GM23338 (cell line): Measurements from ENCODE around the gene DEFB131B. TPM values are rescaled to one million over a fixed set of nuclear protein-coding genes. Genes with fewer than 3 reads are reported as not detected.

Experiments
- ATAC-seq: fragments of 200-7000 bp; cut with Tn5 transposase; 3 replicates; pipeline ENCODE4 v1.9.1; 2020
- DNase-seq: peaks from one replicate; pipeline ENCODE4 v3.0.0-alpha.2; 2015; ENCODE audit warnings: low spot score
- H2AFZ ChIP-seq: fragments of 200-600 bp; sonication (generic); 2 replicates; pipeline ENCODE4 v1.8.0; 2016; ENCODE audit warnings: antibody characterized with exemption, mild to moderate bottlenecking, moderate library complexity
- H3F3A ChIP-seq: fragments of 200-600 bp; sonication (generic); replicated peaks from 2 replicates; pipeline ENCODE4 v1.8.0; 2017; ENCODE audit warnings: antibody characterized with exemption, mixed run types, low read depth
- H3K27ac ChIP-seq: fragments of 200-600 bp; sonication (generic); 2 replicates; pipeline ENCODE4 v1.6.1; 2016; ENCODE audit warnings: low read depth
- H3K27me3 ChIP-seq: fragments of 200-600 bp; sonication (generic); 2 replicates; pipeline ENCODE4 v1.8.0; 2016; ENCODE audit warnings: mild to moderate bottlenecking, mixed run types, moderate library complexity; ENCODE audit not compliant: insufficient read depth
- H3K36me3 ChIP-seq: fragments of 200-600 bp; sonication (generic); 2 replicates; pipeline ENCODE4 v1.8.0; 2016; ENCODE audit warnings: mild to moderate bottlenecking; ENCODE audit not compliant: insufficient read depth
- H3K4me1 ChIP-seq: fragments of 200-600 bp; sonication (generic); 2 replicates; pipeline ENCODE4 v1.8.0; 2016; ENCODE audit warnings: mild to moderate bottlenecking, moderate library complexity; ENCODE audit not compliant: insufficient read depth
- H3K4me2 ChIP-seq: fragments of 200-600 bp; sonication (generic); 2 replicates; pipeline ENCODE4 v1.7.1; 2017; ENCODE audit warnings: mixed run types
- H3K4me3 ChIP-seq: fragments of 200-600 bp; sonication (generic); 2 replicates; pipeline ENCODE4 v1.6.1; 2016; ENCODE audit warnings: mixed run types
- H3K79me2 ChIP-seq: fragments of 200-600 bp; sonication (generic); replicated peaks from 2 replicates; pipeline ENCODE4 v1.8.0; 2017; ENCODE audit warnings: mild to moderate bottlenecking; ENCODE audit not compliant: insufficient read depth
- H3K9me2 ChIP-seq: fragments of 200-600 bp; sonication (generic); 2 replicates; pipeline ENCODE4 v1.8.0; 2017; ENCODE audit not compliant: insufficient read depth
- H4K20me1 ChIP-seq: fragments of 200-600 bp; sonication (generic); replicated peaks from 2 replicates; pipeline ENCODE4 v1.8.0; 2017; ENCODE audit warnings: mild to moderate bottlenecking; ENCODE audit not compliant: insufficient read depth
- H3K27ac Mint-ChIP-seq: 2 replicates; pipeline ENCODE4 v1.8.0; 2020; ENCODE audit warnings: inconsistent platforms, mild to moderate bottlenecking, moderate library complexity, mixed read lengths
- H3K27me3 Mint-ChIP-seq: 3 replicates; pipeline ENCODE4 v1.8.0; 2022; ENCODE audit warnings: low read depth, mild to moderate bottlenecking, moderate library complexity, mixed read lengths, inconsistent platforms; ENCODE audit not compliant: insufficient read depth, poor library complexity
- H3K36me3 Mint-ChIP-seq: 3 replicates; pipeline ENCODE4 v1.8.0; 2021; ENCODE audit warnings: low read depth, mild to moderate bottlenecking, inconsistent platforms, moderate library complexity, mixed read lengths
- H3K4me1 Mint-ChIP-seq: 3 replicates; pipeline ENCODE4 v1.8.0; 2020; ENCODE audit warnings: mild to moderate bottlenecking, inconsistent platforms, mixed read lengths
- H3K4me3 Mint-ChIP-seq: 3 replicates; pipeline ENCODE4 v1.8.0; 2021; ENCODE audit warnings: moderate library complexity, mild to moderate bottlenecking, inconsistent platforms, mixed read lengths
- H3K9me3 Mint-ChIP-seq: 3 replicates; pipeline ENCODE4 v1.8.0; 2020; ENCODE audit warnings: moderate library complexity, mild to moderate bottlenecking, inconsistent platforms, mixed read lengths
- EZH2phosphoT487 ChIP-seq: fragments of 200-600 bp; sonication (generic); IDR thresholded peaks from one replicate; pipeline ENCODE4 v1.8.1; 2018; ENCODE audit warnings: antibody characterized with exemption; ENCODE audit not compliant: unreplicated experiment
- NANOG ChIP-seq: IDR thresholded peaks from 2 replicates; pipeline ENCODE4 v1.6.1; 2016; ENCODE audit warnings: antibody characterized with exemption, borderline replicate concordance
- REST ChIP-seq: IDR thresholded peaks from one replicate; pipeline ENCODE4 v1.6.1; 2018; ENCODE audit warnings: antibody characterized with exemption; ENCODE audit not compliant: unreplicated experiment
- ZNF462 ChIP-seq: fragments of 250-450 bp; sonication (Bioruptor Pico); IDR thresholded peaks from 2 replicates; pipeline ENCODE4 v1.5.0; 2020; ENCODE audit warnings: mild to moderate bottlenecking, moderate library complexity
- polyA plus RNA-seq: library from polyadenylated mRNA; unstranded; fragments of >200 nt; fragmentation: Nextera tagmentation; extraction: Ambion mirVana; gene quantifications from 2 replicates; pipeline ENCODE4 v1.2.1, GENCODE V29; 2016
- small RNA-seq: library from RNA; depleted of rRNA; stranded (forward); fragments of <200 nt; gene quantifications from one replicate; pipeline ENCODE3, GENCODE V24; 2014; ENCODE audit warnings: low replicate concordance
- total RNA-seq: library from RNA; depleted of rRNA; stranded (reverse); fragments of >200 nt; shearing (Covaris generic); gene quantifications from 2 replicates; pipeline ENCODE4 v1.2.3, GENCODE V29; 2014; rRNA removed

The DEFB131B gene
- total and polyA plus RNA-seq, 2 experiments from 2014 or later, result not detected

- no peak for TF ChIP-seq ZNF462 (CRISPR knock-in tag)
- TF ChIP-seq NANOG, result no peak
- no peak for TF ChIP-seq REST
Observed at GRCh38 chr11:71931245-71931602, 53.0 kb downstream of the DEFB131B start (continued).

- no peaks in the 10 kb centered on the region for H3K36me3 Mint-ChIP-seq
- ATAC-seq, result no peak
- no peak overlapping the region; the same call in 1 of the 2 replicates for H3K27ac Mint-ChIP-seq
- H3K4me3 Mint-ChIP-seq, result no peak overlapping the region
- Histone ChIP-seq H4K20me1 (peaks cover 56% of the 10 kb centered on the region), H3K4me1 (peaks cover 8% of the 10 kb centered on the region), H3K27me3 (no peaks in the 10 kb centered on the region), H3K36me3 (no peaks in the 10 kb centered on the region; the same call in 1 of the 2 replicates), H2AFZ (no peak overlapping the region), H3F3A (no peaks in the 10 kb centered on the region), H3K9me2 (no peaks in the 10 kb centered on the region), H3K27ac (no peak overlapping the region), H3K79me2 (peaks cover 95% of the 10 kb centered on the region), H3K4me3 (no peak overlapping the region), H3K4me2 (no peak overlapping the region)
- no peak for TF ChIP-seq EZH2phosphoT487
- peaks cover 1% of the 10 kb centered on the region for H3K27me3 Mint-ChIP-seq
- H3K9me3 Mint-ChIP-seq, result no peaks in the 10 kb centered on the region
- H3K4me1 Mint-ChIP-seq, result peaks cover 6% of the 10 kb centered on the region
- DNase-seq, result no peak
Observed at GRCh38 chr11:71933141-71933933, 55.1 kb downstream of the DEFB131B start.

Small RNA genes lying within 50 kb of the gene (small RNA-seq; reads per million reads assigned to genes)
- not detected for gene RNA5SP342

Other genes starting within 250 kb of the DEFB131B start
- gene DEFB108B, start 45.3 kb upstream of the DEFB131B start, total RNA-seq, result not detected in 2 replicates
- gene DEFB108B, start 45.3 kb upstream of the DEFB131B start, polyA plus RNA-seq, result not detected in 2 replicates
- gene XNDC1N, start 50.1 kb downstream of the DEFB131B start, total RNA-seq, result 13.0 and 19.5 TPM in 2 replicates
- 9.0 and 11.0 TPM in 2 replicates for gene XNDC1N, start 50.1 kb downstream of the DEFB131B start, polyA plus RNA-seq
- gene RNF121, start 50.6 kb downstream of the DEFB131B start, total RNA-seq, result 37.7 and 57.1 TPM in 2 replicates
- 7.8 and 8.7 TPM in 2 replicates for gene RNF121, start 50.6 kb downstream of the DEFB131B start, polyA plus RNA-seq
- 5.2 and 11.2 TPM in 2 replicates for gene IL18BP, start 120.5 kb downstream of the DEFB131B start, total RNA-seq
- gene IL18BP, start 120.5 kb downstream of the DEFB131B start, polyA plus RNA-seq, result 3.7 and 3.8 TPM in 2 replicates
- 90.5 and 104 TPM in 2 replicates for gene NUMA1, start 202.1 kb downstream of the DEFB131B start, total RNA-seq
- gene NUMA1, start 202.1 kb downstream of the DEFB131B start, polyA plus RNA-seq, result 30.4 and 33.2 TPM in 2 replicates
- gene LRRC51, start 202.4 kb downstream of the DEFB131B start, total RNA-seq, result 3.6 and 4.3 TPM in 2 replicates
- gene LRRC51, start 202.4 kb downstream of the DEFB131B start, polyA plus RNA-seq, result 4.2 and 4.8 TPM in 2 replicates
- 106 and 112 TPM in 2 replicates for gene LAMTOR1, start 224.8 kb downstream of the DEFB131B start, total RNA-seq
- 157 and 168 TPM in 2 replicates for gene LAMTOR1, start 224.8 kb downstream of the DEFB131B start, polyA plus RNA-seq
- not detected in 2 replicates for gene TOMT, start 227.5 kb downstream of the DEFB131B start, total RNA-seq
- gene TOMT, start 227.5 kb downstream of the DEFB131B start, polyA plus RNA-seq, result not detected in 2 replicates
- gene ANAPC15, start 234.2 kb downstream of the DEFB131B start, total RNA-seq, result 42.3 and 52.1 TPM in 2 replicates
- 110 and 117 TPM in 2 replicates for gene ANAPC15, start 234.2 kb downstream of the DEFB131B start, polyA plus RNA-seq